NCI-H748 (cell line): ENCODE results near the gene ZMAT5.

Source experiments
- DNase-seq: peaks from one replicate; lab custom pipeline; 2025; ENCODE audit not compliant: unreplicated experiment; lab: John Stamatoyannopoulos, UW

ZMAT5 gene

GRCh38 chr22:29710922-29711593 is 55.7 kb downstream of the ZMAT5 start:
- DNase-seq: no peak

- no peak for DNase-seq
These were observed 56.6 kb downstream of the ZMAT5 start for GRCh38 chr22:29710193-29710592.

- DNase-seq: no peak
These were observed 59.3 kb downstream of the ZMAT5 start for GRCh38 chr22:29707471-29707870.

GRCh38 chr22:29707010-29707409 is 59.8 kb downstream of the ZMAT5 start:
- peak; percentile 36 for DNase-seq

GRCh38 chr22:29706486-29706885 is 60.3 kb downstream of the ZMAT5 start:
- DNase-seq: peak; percentile 33

- no peak for DNase-seq
These were observed 61.2 kb downstream of the ZMAT5 start for GRCh38 chr22:29705651-29706050.

- peak; percentile 19 for DNase-seq
These were observed 62.1 kb downstream of the ZMAT5 start for GRCh38 chr22:29704528-29705285.

- DNase-seq: no peak
These were observed 63.1 kb downstream of the ZMAT5 start for GRCh38 chr22:29703569-29704195.

GRCh38 chr22:29702931-29703501 is 63.8 kb downstream of the ZMAT5 start:
- DNase-seq: peak; percentile 46

GRCh38 chr22:29702000-29702930 is 64.5 kb downstream of the ZMAT5 start:
- no peak for DNase-seq

GRCh38 chr22:29701155-29701999 is 65.4 kb downstream of the ZMAT5 start:
- peak; percentile 79 for DNase-seq

GRCh38 chr22:29700900-29701154 is 66.0 kb downstream of the ZMAT5 start:
- DNase-seq: no peak

- DNase-seq: no peak
These were observed 66.5 kb downstream of the ZMAT5 start for GRCh38 chr22:29700206-29700899.

GRCh38 chr22:29697853-29698598 is 68.8 kb downstream of the ZMAT5 start:
- no peak for DNase-seq

GRCh38 chr22:29695129-29695926 is 71.5 kb downstream of the ZMAT5 start:
- DNase-seq: no peak

- DNase-seq: no peak
These were observed 73.1 kb downstream of the ZMAT5 start for GRCh38 chr22:29693671-29694070.

- no peak for DNase-seq
These were observed 73.6 kb downstream of the ZMAT5 start for GRCh38 chr22:29693161-29693560.

GRCh38 chr22:29692327-29692640 is 74.5 kb downstream of the ZMAT5 start:
- DNase-seq: no peak
